Thyroid gland (tissue), 4 donors: ENCODE results near the gene ELOB.

Source experiments
- POLR2A ChIP-seq, 2 donors: fragments of 450-650 bp; IDR thresholded peaks; one replicate each; pipeline ENCODE4 v1.6.1; 2017; ENCODE audit warnings: antibody characterized with exemption in 2 of 2, mild to moderate bottlenecking in 2 of 2, moderate library complexity in 1 of 2
- TF ChIP-seq, protein P1 (sequence below), 6 experiments: fragments of 200-600 bp in 3 of 6; fragments of 450-650 bp in 3 of 6; sonication (generic) in 3 of 6; IDR thresholded peaks; one replicate each; pipeline ENCODE4 v1.5.1; 2016 to 2019; ENCODE audit warnings: antibody characterized with exemption in 6 of 6, mild to moderate bottlenecking in 2 of 6, inconsistent platforms in 1 of 6, moderate library complexity in 1 of 6

DNA sequence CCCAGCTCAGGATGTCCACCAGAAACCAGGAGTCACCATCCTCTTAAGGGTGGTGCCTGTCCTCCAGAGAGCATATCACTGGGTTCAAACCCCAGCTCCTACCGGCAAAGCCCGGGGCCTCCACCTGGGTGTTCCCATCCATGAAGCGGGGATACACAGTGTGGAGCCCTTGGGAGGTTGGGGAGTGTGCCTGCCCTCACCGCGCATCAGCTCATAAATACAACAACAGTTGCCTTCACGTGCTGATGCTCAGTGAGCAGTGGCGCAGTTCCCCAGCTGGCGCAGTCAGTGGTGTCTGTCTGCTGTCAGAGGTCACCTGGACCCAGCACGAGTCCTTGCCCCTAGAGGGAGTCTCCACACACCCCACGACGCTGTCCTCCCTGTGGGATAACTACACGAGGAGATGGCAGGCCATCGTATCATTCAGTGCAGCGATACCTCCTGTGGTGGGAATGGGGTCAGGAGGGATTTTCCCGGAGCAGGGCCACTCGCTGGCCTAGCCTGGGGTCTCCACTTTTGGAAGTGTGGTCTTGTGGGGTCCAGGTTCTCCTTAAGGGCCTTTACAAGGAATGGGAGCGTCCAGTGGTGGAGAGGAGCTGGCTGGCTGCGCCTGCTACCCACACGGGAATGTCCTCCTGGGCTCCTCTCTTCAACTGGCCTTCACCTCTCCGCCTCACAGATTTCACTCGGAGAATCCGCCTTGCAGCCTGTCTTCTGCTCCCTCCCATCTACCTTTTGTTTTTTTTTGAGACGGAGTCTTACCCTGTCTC, 2.3 kb upstream of the ELOB start:
- TF ChIP-seq, protein P1, sequence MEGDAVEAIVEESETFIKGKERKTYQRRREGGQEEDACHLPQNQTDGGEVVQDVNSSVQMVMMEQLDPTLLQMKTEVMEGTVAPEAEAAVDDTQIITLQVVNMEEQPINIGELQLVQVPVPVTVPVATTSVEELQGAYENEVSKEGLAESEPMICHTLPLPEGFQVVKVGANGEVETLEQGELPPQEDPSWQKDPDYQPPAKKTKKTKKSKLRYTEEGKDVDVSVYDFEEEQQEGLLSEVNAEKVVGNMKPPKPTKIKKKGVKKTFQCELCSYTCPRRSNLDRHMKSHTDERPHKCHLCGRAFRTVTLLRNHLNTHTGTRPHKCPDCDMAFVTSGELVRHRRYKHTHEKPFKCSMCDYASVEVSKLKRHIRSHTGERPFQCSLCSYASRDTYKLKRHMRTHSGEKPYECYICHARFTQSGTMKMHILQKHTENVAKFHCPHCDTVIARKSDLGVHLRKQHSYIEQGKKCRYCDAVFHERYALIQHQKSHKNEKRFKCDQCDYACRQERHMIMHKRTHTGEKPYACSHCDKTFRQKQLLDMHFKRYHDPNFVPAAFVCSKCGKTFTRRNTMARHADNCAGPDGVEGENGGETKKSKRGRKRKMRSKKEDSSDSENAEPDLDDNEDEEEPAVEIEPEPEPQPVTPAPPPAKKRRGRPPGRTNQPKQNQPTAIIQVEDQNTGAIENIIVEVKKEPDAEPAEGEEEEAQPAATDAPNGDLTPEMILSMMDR (IDR thresholded peaks at IDR 0.05), result no peak
- TF ChIP-seq POLR2A (IDR thresholded peaks at IDR 0.05), result no peak
